GM18519 (cell line): ENCODE results near the gene CYB561D1.

Source experiments
- ATAC-seq: cut with Tn5 transposase; IDR thresholded peaks from one replicate; pipeline ENCODE4 v1.9.1; 2021; ENCODE audit warnings: mild to moderate bottlenecking, moderate library complexity; ENCODE audit not compliant: unreplicated experiment, low FRiP score

The CYB561D1 gene

DNA sequence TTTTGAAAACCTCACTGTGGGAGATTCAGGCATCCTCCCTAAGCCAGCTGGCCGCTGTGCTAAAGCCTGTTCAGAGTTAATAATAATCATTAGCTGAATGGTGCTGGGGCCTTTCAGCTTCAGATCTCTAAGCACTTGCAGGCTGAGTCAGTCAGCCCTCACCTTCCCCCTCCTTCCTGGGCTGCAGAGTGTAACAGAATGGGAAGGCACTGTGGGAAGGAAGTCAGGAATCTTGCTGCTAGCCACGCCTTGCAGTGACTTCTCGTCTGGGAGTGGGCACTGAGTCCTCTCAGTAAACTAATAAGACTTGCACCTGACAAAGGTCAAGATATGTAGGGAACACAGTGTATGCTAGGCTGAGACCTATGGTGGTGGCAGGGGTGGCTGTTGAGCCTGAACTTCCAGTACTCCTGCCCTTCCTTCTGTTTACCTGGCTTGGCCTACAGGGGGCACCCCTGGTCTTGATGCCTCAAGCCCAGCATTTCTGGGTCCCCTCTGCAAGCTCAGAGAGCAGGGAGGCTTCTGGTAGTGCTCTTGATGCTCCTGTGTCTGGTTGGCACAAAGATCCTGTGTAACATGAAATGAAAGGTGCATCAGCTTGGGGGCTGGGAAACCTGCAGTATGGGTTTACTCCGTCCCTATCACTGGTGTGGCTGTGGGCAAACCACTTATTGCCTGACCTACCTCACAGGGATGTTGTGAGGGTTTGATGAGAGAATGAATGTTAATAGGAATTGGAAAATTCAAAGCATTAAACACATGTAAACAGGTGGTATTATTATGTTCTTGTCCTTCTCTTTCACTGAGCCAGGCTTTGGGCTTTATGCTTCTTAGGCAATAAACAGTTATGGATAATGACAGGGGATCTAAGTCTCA is 6.0 kb downstream of the CYB561D1 start:
- no peak for ATAC-seq

DNA sequence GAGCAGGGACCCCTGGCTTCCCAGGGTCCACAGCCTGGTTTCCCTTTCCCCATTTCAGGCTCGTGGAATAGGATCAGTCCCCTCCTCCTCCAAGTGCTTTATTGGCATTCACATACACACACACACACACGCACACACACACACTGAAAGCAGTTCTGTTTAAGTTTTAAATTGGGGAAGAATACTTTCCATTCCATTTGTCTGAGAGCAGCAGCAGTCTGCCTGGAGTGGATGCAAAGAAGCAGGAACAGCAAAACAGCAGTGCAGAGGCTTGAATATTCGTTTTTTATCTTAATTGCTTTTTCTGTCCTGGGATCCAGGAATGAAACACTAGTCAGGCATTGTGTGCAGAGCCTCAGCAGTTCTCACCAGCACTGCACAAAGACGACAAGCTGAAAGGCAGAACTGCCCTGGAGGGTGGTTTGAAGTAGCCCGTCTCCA is 7.1 kb downstream of the CYB561D1 start:
- ATAC-seq = no peak

DNA sequence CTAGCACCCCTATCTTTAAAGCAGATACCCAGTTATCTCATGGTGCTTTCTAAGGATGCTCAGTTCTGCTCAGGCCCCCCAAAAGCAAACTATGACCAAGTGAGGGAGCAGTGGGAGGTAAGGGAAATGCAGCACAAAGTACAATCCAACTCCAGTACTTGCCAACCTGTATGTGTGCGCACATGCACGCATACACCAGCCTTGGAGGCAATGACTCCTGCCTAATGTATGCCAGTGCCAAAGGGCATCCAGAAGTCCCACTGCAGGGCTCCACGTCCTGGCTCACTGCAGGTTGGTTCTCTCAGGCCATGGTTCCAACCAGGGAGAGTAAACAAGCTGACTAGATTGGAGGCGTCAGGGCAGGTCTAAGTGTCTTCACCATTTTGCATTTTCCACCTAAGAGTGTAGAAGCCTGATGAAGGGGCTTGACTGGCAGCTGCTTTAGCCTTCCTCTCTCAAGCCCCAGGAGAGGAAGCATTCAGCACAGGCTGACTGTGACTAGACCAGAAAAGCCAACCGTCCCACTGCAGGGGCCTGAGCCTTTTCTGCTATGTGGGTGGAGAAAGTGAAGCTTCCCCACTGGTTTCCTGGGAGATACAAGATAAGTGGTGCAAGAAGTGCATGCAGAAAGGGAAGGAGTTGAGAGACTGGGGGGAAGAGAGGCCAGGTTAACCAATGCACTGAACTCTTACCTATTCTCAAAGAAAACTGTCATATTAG is 7.9 kb downstream of the CYB561D1 start:
- no peak for ATAC-seq

DNA sequence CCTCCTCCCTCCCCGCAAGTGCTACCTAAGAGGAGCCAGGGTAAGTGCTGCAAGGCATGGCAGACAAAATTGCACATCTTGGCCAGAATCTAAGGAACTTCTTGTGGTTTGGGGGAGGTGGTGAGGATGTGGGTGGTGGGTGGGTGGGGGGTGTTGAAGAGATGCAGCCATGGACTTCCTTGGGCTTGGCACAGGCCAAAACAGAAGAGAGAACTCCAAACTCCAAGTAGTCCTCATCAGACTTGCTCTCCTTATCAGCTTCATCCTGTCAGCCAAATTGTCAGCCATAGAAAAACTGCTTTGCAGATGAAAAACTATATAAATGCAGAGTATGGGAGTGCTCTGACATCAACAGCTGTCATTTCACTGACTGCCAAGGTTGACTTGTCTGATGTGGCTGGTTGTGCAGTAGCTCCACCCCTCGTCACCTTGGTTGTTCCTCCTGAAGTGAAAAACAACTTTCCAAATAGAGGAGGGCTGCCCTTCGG is 8.5 kb downstream of the CYB561D1 start:
- ATAC-seq = no peak

DNA sequence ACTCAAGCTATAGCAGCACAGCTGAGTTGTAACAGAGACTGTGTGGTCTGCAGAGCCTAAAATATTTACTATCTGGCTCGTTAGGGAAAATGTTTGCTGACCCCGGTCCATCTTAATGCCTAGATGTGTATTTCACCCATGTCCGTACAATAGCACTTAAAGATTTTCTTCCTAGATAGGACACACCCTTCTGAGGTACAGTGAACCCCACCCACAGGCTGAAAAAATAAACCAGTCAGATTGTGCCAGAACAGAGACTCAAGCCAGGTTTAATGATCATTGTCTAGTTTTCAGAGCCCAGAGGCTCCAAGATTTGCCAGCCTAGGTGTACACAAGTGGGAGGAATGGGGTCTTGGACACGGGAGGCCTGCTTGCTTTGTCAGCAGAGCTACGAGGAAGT is 10.0 kb downstream of the CYB561D1 start:
- no peak for ATAC-seq

DNA sequence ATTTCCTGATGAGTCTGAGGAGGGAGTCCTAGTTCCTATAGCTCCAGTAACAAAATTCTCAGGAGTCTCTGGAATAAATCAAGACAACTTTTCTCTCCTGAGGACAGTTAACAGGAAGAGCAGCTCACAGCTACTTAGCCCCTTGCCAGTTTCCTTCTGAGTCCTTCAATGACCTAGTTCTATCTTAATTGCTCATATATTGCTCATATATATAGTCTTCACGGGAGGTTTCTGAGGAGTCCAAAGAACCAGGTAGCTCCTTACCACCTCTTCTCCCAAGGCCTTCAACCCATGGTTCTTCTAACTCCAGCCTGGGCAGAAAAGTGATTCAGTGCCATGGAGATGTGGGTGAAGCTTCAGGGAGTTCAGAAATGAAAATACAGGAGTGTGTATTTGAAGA is 11.1 kb downstream of the CYB561D1 start:
- no peak for ATAC-seq

DNA sequence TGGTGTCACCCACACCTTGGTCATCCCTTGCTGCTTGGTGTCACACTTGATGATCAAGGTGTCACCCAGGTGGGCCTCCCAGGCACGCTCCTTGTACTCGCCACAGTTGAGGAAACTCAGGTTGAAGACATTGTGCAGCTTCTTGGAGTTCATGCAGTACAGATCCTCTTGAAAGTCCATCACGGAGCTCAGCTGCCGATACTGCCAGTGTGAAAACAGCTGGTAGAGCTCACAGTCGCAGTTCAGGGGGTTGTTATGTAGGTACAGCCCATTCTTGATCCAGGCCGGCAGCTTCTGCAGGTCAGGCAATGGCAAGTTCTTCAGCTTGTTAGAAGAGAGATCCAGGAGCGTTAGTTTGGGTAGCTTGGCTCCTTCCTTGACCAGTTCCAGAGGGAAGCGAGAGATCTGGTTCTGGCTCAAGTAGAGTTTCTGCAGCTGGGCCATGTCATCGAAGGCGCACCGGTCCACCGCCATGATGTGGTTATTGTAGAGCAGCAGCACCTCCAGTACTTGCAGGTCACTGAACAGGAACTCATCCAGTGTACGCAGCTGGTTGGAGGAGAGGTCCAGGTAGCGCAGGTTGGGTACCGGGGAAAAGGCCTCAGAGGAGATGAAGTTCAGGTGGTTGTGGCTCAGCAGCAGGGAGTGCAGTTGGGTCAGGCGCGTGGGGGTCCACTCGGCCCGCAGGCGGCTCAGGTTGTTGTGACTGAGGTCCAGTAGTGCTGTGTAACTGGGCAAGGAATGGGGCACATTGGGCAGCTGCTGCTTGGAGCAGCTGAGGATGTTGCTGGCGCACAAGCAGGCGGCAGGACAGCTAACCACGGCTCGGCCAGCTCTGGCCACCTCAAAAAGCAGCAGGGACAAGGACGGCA is 14.3 kb downstream of the CYB561D1 start:
- no peak for ATAC-seq

DNA sequence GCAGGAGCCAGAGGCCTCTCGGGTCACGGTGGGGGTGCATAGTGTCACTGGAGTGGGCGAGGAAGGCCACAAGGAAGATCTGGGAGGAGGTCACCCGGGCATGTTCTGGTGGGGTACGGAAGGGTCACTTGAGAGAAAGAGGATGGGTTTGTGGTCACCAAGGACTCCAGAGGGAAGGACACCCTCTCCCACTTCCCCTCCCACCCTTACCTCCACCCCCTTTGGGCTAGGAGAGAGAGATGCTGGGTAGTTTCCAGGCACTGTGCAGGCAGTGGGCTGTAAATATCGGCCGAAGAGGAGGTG is 14.9 kb downstream of the CYB561D1 start:
- no peak for ATAC-seq

DNA sequence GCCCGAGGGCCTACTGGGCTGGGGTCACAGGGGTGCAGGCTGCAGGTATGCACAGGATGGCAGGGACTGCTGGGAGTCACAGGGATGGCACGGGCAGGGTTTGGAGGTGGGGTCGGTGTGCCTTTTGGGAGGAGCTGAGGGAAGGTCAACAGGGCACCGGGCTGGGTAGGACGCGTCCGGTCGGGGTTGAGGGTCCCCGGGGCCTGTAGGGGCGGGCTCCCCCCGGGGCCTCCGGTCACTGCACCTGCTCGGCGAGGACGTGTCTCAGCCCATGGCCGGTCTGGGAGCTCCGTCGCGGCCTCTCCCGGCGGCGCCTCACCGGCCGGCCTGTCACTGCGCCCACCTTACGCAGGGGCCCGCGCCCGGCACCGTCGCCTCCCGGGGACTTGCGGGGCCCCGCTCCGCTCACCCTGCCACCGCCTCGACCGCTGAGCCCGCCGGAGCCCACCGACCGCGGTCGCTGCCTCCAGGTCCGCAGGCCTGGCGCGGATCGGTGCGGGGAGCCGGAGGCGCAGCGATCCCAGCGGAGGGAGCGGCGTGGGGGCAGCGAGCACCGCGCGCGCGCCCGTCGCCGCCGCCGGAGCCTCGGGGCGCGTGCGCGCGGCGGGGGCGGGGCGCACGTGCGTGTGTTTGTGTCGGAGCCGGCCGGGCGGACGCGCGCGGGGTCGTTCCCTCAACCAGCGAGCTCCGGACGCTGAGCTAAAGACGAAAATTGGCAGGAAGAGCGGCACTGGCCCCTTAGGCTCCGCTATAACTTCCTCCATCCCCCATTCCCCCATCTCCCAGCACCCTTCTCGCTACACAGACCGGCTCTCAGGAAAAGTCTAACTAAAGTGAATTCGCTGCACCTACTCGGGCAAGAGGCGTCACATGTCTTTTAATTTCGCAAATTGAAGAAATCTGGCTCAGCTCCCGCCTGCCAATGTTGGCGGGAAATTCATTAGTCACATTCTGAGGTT is 15.6 kb downstream of the CYB561D1 start, which contains the start of gene AMIGO1:
Gene AMIGO1, minus strand, starts transcription at position 552 of the 959 bp plus-strand sequence. CDS start 815 bp downstream, outside the sequence.
- ATAC-seq = no peak

DNA sequence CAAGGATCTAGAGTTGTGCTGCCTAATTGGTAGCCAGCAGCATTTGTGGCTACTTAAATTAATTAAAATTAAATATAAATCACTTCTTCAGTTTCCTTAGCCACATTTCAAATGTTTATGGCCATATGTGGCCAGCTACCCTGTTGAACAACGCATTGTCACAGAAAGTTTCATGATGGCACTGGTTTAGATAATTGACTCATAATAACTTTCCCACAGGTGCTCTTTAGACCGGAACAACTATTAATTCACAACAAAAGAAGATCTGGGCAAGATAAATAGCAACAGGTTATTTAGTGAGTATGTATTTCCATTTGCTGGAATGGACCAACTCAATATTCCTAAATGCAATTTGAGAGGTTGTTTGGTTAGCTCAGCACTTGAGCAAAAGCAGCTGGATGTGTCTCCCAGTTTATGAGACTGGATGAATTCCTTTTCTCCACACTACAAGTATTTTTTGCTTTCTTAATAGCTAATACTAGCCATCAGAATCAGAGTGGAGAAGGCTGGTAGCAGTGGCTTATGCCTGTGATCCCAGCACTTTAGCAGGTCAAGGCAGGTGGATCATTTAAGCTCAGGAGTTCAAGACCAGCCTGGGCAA is 19.3 kb downstream of the CYB561D1 start:
- ATAC-seq = no peak

DNA sequence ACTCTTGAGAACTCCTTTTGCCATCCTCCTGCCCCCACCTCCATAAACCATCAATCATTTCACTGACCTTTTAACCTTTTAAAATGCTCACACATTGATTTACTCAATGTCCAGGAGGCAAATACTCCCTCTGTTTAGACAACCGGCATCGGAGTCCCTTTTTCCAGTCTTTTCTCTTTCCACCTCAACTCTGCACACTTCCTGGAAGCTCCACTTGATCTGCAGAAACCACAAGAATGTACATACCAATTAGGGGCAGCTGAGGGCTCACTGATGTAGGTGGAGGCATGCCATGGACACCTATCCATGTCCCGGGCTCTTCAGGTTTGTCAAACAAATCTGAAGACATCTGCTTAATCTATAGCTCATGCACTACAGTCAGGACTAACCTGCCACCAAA is 21.0 kb downstream of the CYB561D1 start:
- ATAC-seq = no peak

DNA sequence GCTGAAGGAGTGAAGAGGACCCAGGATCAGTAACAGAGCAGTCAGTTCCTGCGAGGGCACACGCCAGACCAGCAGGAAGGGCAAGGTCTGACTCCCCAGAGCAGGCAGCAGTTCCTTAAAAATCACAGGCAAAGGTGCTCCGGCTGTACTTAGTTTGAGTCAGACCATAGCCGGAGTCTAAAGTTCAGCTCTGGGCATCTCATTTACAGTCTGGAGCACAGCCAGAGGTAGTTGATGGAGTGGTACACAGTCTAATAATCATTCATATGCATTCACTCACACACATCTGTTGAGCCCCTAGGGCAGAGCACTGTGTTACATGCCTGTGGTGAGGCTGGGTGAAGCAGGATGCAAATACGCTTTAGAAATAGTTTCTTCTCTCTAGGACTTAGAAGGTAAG is 23.0 kb downstream of the CYB561D1 start:
- ATAC-seq = no peak

DNA sequence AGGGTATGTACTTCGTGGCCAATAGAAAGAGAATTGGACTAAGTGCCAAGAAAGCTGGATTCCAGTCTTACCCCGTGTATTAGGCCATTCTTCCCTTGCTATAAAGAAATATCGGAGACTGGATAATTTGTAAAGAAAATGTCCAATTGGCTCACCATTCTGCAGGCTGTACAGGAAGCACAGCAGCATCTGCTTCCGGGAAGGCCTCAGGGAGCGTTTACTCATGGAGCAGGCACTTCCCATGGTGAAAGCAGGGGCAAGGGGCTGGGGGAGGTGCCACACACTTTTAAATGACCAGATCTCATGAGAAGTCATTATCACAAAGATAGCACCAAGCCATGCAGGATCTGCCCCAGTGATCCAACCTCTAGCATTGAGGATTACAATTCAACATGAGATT is 23.4 kb downstream of the CYB561D1 start:
- ATAC-seq = no peak

DNA sequence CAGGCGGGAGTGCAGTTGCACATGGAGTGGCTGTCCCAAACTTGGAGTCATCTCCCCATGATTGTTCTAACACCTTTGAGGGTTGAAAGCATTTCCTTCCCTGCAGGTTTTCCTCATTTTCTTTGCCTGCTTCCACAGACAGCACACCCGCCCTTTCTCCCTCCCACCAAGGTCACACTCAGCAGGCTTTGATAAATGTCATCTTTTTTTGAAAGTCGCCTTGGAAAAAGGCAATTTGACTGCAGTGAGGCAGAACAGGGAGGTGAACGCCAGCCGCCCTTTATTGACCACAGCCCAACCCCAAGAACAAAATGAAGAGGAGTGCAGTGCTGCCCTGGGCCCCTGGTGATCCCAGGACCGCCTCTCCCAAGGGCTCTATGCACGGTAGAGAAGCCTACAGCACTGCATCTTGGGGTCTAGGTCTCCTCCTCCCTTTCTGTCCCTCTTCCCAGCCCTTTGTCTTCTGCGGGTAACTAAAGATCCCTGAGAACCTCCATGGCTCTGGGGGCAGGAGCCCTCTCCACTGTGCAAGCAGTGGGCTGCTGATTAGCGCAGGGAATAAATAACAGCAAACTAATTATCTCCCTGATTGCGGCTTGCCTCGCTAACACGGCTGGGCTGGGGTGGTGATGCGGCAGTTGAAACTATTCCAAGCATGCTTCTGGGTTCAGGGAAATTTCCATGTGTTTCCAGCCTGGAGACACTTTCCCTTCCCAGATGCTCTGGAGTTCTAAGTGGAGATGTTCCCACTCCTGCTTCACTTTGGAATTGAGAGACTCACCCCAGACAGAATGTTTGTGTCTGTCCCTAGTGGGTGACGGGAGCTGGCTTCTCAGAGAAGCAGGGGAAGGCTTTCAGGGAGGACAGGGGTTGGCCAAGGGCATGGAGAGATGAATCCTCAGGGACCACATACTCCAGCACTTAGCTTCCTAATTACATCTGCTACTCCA is 27.4 kb downstream of the CYB561D1 start:
- ATAC-seq = no peak

DNA sequence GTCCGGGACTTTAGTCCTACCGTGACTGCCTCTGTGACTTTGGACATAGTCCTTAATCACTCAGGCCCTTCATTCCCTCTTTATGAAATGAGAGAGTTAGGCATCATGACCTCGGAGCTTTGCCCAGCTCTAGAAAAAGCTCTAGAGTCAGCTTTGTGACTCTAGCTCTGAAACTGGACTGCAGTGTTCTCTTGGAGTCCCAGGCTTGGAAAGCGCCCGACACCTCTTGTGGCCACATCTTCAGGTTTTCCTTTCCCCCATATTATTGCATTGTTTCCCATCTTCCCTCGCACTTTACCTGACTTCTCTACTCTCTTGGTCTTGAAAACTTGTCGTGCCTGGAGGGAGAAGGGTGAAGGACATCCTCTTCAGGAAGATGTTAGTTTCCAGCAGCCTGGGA is 28.1 kb downstream of the CYB561D1 start:
- ATAC-seq = no peak

DNA sequence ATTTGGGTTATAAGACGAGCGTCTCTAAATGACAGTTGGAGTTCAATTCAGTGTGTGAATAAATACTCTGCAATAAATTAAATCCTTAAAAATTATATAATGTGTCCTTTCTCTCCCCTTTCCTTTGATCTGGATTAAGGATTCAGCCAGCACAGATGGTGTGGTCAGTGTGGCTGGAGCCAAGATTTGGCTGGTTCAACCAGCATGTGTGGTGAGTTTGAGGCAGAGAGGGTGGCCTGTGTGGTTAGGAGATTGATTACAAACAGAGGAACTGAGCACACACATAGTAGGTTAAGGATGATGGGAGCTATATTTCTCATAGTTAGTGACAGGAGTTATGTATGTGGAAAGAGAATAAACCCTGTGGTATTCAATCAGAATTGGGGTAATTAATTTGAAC is 29.8 kb downstream of the CYB561D1 start:
- ATAC-seq = no peak

DNA sequence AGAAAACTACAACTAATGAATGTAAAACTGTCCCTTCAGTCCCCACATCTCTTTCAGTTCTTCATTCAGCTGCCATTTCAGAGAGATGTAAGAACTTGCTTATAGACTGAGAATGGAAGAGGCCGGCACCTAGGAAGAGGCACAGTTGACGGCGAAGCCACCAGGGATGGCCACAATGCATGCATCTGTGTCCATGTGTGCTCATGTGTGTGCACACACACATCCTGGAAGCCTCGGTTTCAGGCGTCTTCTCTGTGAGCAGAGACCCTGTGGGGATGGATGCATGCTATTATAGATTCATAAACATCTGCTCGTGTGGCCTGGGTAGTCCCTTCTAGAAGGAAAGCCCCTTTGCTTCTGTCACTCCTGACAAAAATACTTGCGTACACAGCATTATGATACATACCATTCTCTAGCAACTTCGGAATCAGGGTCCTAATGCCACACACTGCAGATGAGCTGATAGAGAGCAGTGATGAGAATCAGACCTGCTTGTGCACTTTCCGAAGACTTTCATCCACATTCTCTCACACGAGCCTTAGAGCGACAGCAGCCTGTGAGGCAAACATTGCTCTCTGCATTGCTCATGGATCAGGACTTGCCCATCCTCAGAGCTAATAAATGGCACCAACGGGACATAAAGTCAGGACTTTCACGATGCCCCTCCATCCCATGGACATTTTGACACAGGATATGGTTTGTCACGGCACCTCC is 33.4 kb downstream of the CYB561D1 start:
- peak; percentile 39 for ATAC-seq
